Transverse colon (tissue), 4 donors: ENCODE data around the gene EMC10.

Experiments
- EP300 ChIP-seq: sonication (generic); formaldehyde crosslinking; IDR thresholded peaks from one replicate; pipeline ENCODE4 v1.6.1; 2017; ENCODE audit warnings: antibody characterized with exemption, low read depth
- POLR2AphosphoS5 ChIP-seq, 3 donors: sonication (generic); formaldehyde crosslinking; IDR thresholded peaks; one replicate each; pipeline ENCODE4 v1.6.1; 2016; ENCODE audit warnings: antibody characterized with exemption in 3 of 3
- TF ChIP-seq, protein P1 (sequence below), 5 experiments: fragments of 200-600 bp in 3 of 5; fragments of 450-650 bp in 2 of 5; sonication (generic) in 3 of 5; IDR thresholded peaks; 1 replicate in 2 of 5; 2 replicates in 3 of 5; pipeline ENCODE4 v1.5.1; 2016 to 2017; ENCODE audit warnings: antibody characterized with exemption in 5 of 5, inconsistent platforms in 3 of 5, mild to moderate bottlenecking in 2 of 5, moderate library complexity in 1 of 5

GRCh38 chr19:50428772-50429463, 47.4 kb upstream of the EMC10 start:
- TF ChIP-seq, protein P1, sequence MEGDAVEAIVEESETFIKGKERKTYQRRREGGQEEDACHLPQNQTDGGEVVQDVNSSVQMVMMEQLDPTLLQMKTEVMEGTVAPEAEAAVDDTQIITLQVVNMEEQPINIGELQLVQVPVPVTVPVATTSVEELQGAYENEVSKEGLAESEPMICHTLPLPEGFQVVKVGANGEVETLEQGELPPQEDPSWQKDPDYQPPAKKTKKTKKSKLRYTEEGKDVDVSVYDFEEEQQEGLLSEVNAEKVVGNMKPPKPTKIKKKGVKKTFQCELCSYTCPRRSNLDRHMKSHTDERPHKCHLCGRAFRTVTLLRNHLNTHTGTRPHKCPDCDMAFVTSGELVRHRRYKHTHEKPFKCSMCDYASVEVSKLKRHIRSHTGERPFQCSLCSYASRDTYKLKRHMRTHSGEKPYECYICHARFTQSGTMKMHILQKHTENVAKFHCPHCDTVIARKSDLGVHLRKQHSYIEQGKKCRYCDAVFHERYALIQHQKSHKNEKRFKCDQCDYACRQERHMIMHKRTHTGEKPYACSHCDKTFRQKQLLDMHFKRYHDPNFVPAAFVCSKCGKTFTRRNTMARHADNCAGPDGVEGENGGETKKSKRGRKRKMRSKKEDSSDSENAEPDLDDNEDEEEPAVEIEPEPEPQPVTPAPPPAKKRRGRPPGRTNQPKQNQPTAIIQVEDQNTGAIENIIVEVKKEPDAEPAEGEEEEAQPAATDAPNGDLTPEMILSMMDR (IDR thresholded peaks at IDR 0.05): no peak
- no peak for TF ChIP-seq POLR2AphosphoS5 (IDR thresholded peaks at IDR 0.05)
- no peak for TF ChIP-seq EP300
